GM19099 (cell line): ENCODE measurements around the gene TMEM131L.

Experiments
- POLR2A ChIP-seq: IDR thresholded peaks from 3 replicates; pipeline ENCODE4 v1.6.1; 2011; ENCODE audit warnings: low read depth; ENCODE audit not compliant: insufficient read length; ENCODE audit errors: extremely low read depth

TMEM131L gene

GRCh38 chr4:153535772-153536513 is 69.8 kb downstream of the TMEM131L start:
- no peak for TF ChIP-seq POLR2A

- no peak for TF ChIP-seq POLR2A
These were observed 71.4 kb downstream of the TMEM131L start for GRCh38 chr4:153537493-153537960.

- TF ChIP-seq POLR2A, result no peak
These were observed 72.6 kb downstream of the TMEM131L start for GRCh38 chr4:153538487-153539357.

DNA sequence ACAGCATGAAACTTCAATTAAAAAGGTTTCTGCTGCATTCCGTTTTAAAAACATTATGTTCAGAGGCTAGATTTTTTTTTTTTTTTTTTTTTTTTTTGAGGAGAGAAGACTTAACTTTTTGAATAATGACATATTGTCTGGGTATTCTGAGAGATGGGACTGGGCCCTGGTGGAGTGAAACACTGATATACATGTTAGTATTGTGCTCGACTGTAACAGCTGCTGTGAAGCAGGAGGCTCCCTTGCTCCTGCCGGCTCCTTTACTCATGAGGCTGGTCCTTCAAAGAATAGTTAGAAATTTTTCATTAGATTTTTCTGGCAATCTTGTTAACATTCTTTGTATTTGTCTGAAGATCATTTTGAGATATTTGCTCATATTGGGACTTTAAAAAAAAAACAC is 73.3 kb downstream of the TMEM131L start:
- TF ChIP-seq POLR2A, result no peak

DNA sequence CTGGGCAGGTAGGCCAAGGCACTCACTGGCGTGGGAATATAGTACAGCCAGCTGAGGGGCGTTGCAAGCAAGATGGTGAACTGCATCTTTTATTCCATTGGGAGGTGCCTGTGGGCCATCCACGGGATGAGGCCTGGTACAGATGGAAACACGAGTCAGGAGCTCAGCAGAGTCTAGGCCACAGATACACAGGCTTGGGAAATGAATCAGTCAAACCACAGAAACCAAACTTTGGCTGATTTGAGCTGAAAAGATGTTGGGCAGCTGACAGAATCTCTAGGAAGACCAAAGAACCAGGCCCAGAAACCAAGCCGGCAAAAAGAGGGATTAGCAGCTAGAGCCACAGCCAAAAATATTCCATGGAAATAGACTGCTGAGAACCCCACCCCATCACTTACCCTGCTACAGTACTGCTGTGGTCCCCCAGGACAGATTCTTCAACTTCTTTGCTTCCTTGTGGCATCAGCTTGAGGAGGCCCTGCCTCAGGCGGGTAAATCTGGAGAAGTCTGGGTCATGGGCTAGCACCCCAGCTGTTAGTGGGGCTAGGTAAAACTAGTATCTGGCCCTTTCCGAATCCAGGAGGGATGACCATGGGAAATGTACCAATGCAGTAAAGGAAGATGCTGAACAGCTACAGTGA is 75.4 kb downstream of the TMEM131L start:
- TF ChIP-seq POLR2A, result no peak

DNA sequence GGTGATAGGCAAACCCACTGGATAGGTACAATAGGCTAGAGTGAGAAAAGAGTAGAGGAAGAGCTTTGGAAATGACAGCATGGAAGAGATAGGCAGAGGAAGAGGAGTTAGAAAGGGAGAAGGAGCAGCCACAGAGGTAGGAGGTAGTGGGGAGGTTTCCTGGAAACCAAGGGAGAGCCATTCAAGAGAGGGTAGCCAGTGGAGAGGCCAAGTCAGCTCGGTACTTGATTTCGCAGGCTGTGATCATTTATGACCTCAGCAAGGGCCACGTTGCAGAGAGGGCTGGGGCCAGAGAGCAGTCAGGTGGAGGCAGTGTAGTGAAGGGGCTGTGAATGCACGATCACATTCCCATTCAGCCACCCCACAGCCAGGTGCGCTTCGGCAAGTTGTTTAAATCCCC is 76.0 kb downstream of the TMEM131L start:
- TF ChIP-seq POLR2A, result no peak

- no peak for TF ChIP-seq POLR2A
These were observed 76.7 kb downstream of the TMEM131L start for GRCh38 chr4:153542834-153543233.

- TF ChIP-seq POLR2A, result no peak
These were observed 77.2 kb downstream of the TMEM131L start for GRCh38 chr4:153543351-153543750.

GRCh38 chr4:153545822-153546221 is 79.7 kb downstream of the TMEM131L start:
- no peak for TF ChIP-seq POLR2A

GRCh38 chr4:153546280-153546679 is 80.1 kb downstream of the TMEM131L start:
- TF ChIP-seq POLR2A, result no peak

GRCh38 chr4:153547520-153547919 is 81.4 kb downstream of the TMEM131L start:
- no peak for TF ChIP-seq POLR2A

DNA sequence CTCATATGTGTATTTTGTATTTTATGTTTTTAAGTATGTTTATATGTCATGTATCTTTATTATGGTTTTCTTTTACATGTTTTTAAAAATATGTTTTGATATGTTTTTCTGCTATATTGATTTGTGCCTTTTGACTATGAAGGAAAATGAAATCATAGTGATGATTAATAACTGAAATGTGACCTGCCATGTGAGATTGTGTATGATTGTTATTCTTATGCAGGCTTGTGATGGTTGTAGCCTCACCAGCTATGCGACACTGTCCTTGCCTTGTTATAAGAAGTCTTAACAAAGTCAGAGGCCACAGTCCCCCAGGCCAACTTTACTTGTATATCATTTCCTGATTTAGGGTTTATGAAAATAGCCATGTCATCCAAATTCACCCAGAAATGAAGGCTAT is 83.2 kb downstream of the TMEM131L start:
- no peak for TF ChIP-seq POLR2A

GRCh38 chr4:153553155-153553818 is 87.1 kb downstream of the TMEM131L start:
- no peak for TF ChIP-seq POLR2A

- TF ChIP-seq POLR2A, result no peak
These were observed 87.6 kb downstream of the TMEM131L start for GRCh38 chr4:153553819-153554170.
